A549 (cell line): ENCODE results near the gene ZDHHC11. TPM values are rescaled to one million over a fixed set of nuclear protein-coding genes. Genes with fewer than 3 reads are reported as not detected.

Experiments
- ATAC-seq, 2 experiments: fragments of 200-7000 bp in 1 of 2; fragments of >200 bp in 1 of 2; cut with Nextera tagmentation in 1 of 2; cut with Tn5 transposase in 1 of 2; 3 replicates each; pipeline versions ENCODE4 v1.8.0 to v1.9.1; 2018 to 2020; ENCODE audit warnings: mild to moderate bottlenecking in 1 of 2, moderate library complexity in 1 of 2
- CTCF ChIA-PET: fragments of 300-600 bp; sonication (Branson Sonifier 250); formaldehyde crosslinking; extraction: SDS; loops from one replicate; lab custom pipeline; 2021; ENCODE audit warnings: antibody characterized with exemption, inconsistent platforms; lab: Yijun Ruan, JAX
- POLR2A ChIA-PET: fragments of 350-600 bp; formaldehyde crosslinking; extraction: SDS; loops from one replicate; lab custom pipeline; 2021; ENCODE audit warnings: antibody characterized with exemption, inconsistent platforms; lab: Yijun Ruan, JAX
- DNase-seq, 2 experiments: peaks; one replicate each; pipeline versions ENCODE4 v3.0.0 to v3.0.0-alpha.2; 2011 to 2016; ENCODE audit warnings: low read depth in 1 of 2, low spot score in 1 of 2
- FAIRE-seq: peaks from 2 replicates; lab custom pipeline; 2011; peaks lifted over from hg19 to GRCh38; lab: Jason Lieb, UNC
- H3K27ac ChIP-seq, 2 experiments: fragments of >200 bp; sonication (Bioruptor Twin); formaldehyde crosslinking; 3 replicates each; pipeline ENCODE4 v1.5.1; 2016 to 2017
- H3K4me1 ChIP-seq: fragments of >200 bp; sonication (Bioruptor Twin); formaldehyde crosslinking; 3 replicates; pipeline ENCODE4 v1.6.1; 2016
- H3K4me2 ChIP-seq: fragments of >200 bp; sonication (Bioruptor Twin); formaldehyde crosslinking; 3 replicates; pipeline ENCODE4 v1.6.1; 2016
- H3K4me3 ChIP-seq: fragments of >200 bp; sonication (Bioruptor Twin); formaldehyde crosslinking; 3 replicates; pipeline ENCODE4 v1.5.1; 2016
- H3K9me3 ChIP-seq: fragments of >200 bp; sonication (Bioruptor Twin); formaldehyde crosslinking; 3 replicates; pipeline ENCODE4 v1.6.1; 2016
- BHLHE40 ChIP-seq: IDR thresholded peaks from 2 replicates; pipeline ENCODE4 v1.6.1; 2012; ENCODE audit warnings: low read depth, low read length, inconsistent platforms
- CBX2 ChIP-seq: fragments of 200-600 bp; sonication (generic); IDR thresholded peaks from 2 replicates; pipeline ENCODE4 v1.6.1; 2016; ENCODE audit warnings: low read depth, mild to moderate bottlenecking, borderline replicate concordance
- CEBPB ChIP-seq, 2 experiments: fragments of >200 bp in 1 of 2; sonication (Bioruptor Twin) in 1 of 2; formaldehyde crosslinking in 1 of 2; IDR thresholded peaks; 2 replicates each; pipeline ENCODE4 v1.6.1; 2012 to 2016
- CHD4 ChIP-seq: fragments of 200-600 bp; sonication (generic); IDR thresholded peaks from 2 replicates; pipeline ENCODE4 v1.6.1; 2016; ENCODE audit warnings: antibody characterized with exemption, mild to moderate bottlenecking, borderline replicate concordance
- CTCF ChIP-seq: fragments of >200 bp; sonication (Bioruptor Twin); formaldehyde crosslinking; IDR thresholded peaks from 3 replicates; pipeline ENCODE4 v1.5.1; 2016
- EHF ChIP-seq: fragments of 250-450 bp; sonication (Bioruptor Pico); IDR thresholded peaks from 2 replicates; pipeline ENCODE4 v1.5.0; 2020; ENCODE audit warnings: mild to moderate bottlenecking
- EP300 ChIP-seq, 2 experiments: fragments of >200 bp; sonication (Bioruptor Twin); formaldehyde crosslinking; IDR thresholded peaks; 2 replicates in 1 of 2; 3 replicates in 1 of 2; pipeline ENCODE4 v1.6.1; 2016 to 2017
- FOSB ChIP-seq: fragments of 250-450 bp; sonication (Bioruptor Pico); IDR thresholded peaks from 2 replicates; pipeline ENCODE4 v1.5.0; 2020; ENCODE audit warnings: mild to moderate bottlenecking, moderate library complexity
- FOSL2 ChIP-seq, 2 experiments: fragments of 450-650 bp in 1 of 2; fragments of >200 bp in 1 of 2; sonication (Bioruptor Twin) in 1 of 2; formaldehyde crosslinking; IDR thresholded peaks; 2 replicates each; pipeline versions ENCODE4 v1.5.0 to v1.6.1; 2016 to 2020; ENCODE audit warnings: mild to moderate bottlenecking in 1 of 2, moderate library complexity in 1 of 2
- HEYL ChIP-seq: fragments of 250-450 bp; sonication (Bioruptor Pico); IDR thresholded peaks from 2 replicates; pipeline ENCODE4 v1.8.0; 2021; ENCODE audit warnings: mild to moderate bottlenecking, moderate library complexity
- HOXA7 ChIP-seq: fragments of 250-450 bp; sonication (Bioruptor Pico); IDR thresholded peaks from 2 replicates; pipeline ENCODE4 v1.5.0; 2020; ENCODE audit warnings: mild to moderate bottlenecking, moderate library complexity
- HOXB5 ChIP-seq: fragments of 250-450 bp; sonication (Bioruptor Pico); IDR thresholded peaks from 2 replicates; pipeline ENCODE4 v1.5.0; 2020; ENCODE audit warnings: mild to moderate bottlenecking, moderate library complexity
- KDM5A ChIP-seq: fragments of 200-600 bp; sonication (generic); IDR thresholded peaks from 2 replicates; pipeline ENCODE4 v1.6.1; 2016; ENCODE audit warnings: antibody characterized with exemption, mild to moderate bottlenecking
- MAX ChIP-seq: IDR thresholded peaks from 2 replicates; pipeline ENCODE4 v1.6.1; 2012
- MYC ChIP-seq: IDR thresholded peaks from 2 replicates; pipeline ENCODE4 v1.6.1; 2012; ENCODE audit warnings: mild to moderate bottlenecking, inconsistent platforms, low read length, improper control_type of control experiment, borderline replicate concordance
- NR3C1 ChIP-seq: fragments of >200 bp; sonication (Bioruptor Twin); formaldehyde crosslinking; IDR thresholded peaks from 3 replicates; pipeline ENCODE4 v1.6.1; 2017
- PBX3 ChIP-seq: IDR thresholded peaks from 2 replicates; pipeline ENCODE4 v1.6.1; 2012
- POLR2AphosphoS2 ChIP-seq: conservative IDR thresholded peaks from 2 replicates; pipeline ENCODE4 v1.6.1; 2012; ENCODE audit warnings: low read length, improper control_type of control experiment, inconsistent platforms
- REST ChIP-seq: fragments of 200-600 bp; sonication (generic); IDR thresholded peaks from 2 replicates; pipeline ENCODE4 v1.6.1; 2016; ENCODE audit warnings: antibody characterized with exemption, mild to moderate bottlenecking, moderate library complexity
- SMC3 ChIP-seq: fragments of >200 bp; sonication (Bioruptor Twin); formaldehyde crosslinking; IDR thresholded peaks from 3 replicates; pipeline ENCODE4 v1.6.1; 2018; ENCODE audit warnings: inconsistent platforms
- ZC3H11A ChIP-seq: fragments of 450-650 bp; IDR thresholded peaks from 2 replicates; pipeline ENCODE4 v1.6.1; 2014; ENCODE audit warnings: antibody characterized with exemption, mild to moderate bottlenecking
- ZNF302 ChIP-seq: fragments of 250-450 bp; sonication (Bioruptor Pico); IDR thresholded peaks from 2 replicates; pipeline ENCODE4 v1.9.0; 2021; ENCODE audit warnings: inconsistent platforms, mild to moderate bottlenecking, moderate library complexity
- whole genome bisulfite sequencing: methylation state at CpG from one replicate; pipeline ENCODE4 v1.1.6; 2017; ENCODE audit errors: missing lambda C conversion rate; 5-methylcytosine and 5-hydroxymethylcytosine counted together
- polyA plus RNA-seq, 4 experiments: library from polyadenylated mRNA; depleted of rRNA in 3 of 4; stranded (reverse); fragments of >200 nt; fragmentation: RNase III in 1 of 4; extraction: RNeasy Plus Mini Kit Qiagen cat#74134 plus additional on column Dnase treatment in 1 of 4; gene quantifications; 2 replicates in 3 of 4; 3 replicates in 1 of 4; pipeline ENCODE4 v1.2.3, GENCODE V29; 2011 to 2017

Gene ZDHHC11
- polyA plus RNA-seq, 2 of the 4 experiments (the other 2 are of a cell fraction), result 2.6 to 13.7 TPM

- TF ChIP-seq FOSL2 (IDR thresholded peaks at IDR 0.05), result no peak
- TF ChIP-seq FOSL2 (CRISPR knock-in tag; IDR thresholded peaks at IDR 0.05), result no peak
- TF ChIP-seq EHF (CRISPR knock-in tag), result no peak
- no peak for TF ChIP-seq NR3C1
- no peak for TF ChIP-seq MAX
- no peak for TF ChIP-seq HEYL
- no peak for TF ChIP-seq KDM5A
- TF ChIP-seq MYC, result no peak
- no peak for TF ChIP-seq CBX2
- TF ChIP-seq CEBPB (IDR thresholded peaks at IDR 0.05), result no peak
Observed at GRCh38 chr5:883475-884181, 32.8 kb upstream of the ZDHHC11 start (continued).

GRCh38 chr5:882253-883183 is 31.7 kb upstream of the ZDHHC11 start:
- WGBS, result 94% methylated on average over 33 of the region's 33 CpGs
- Histone ChIP-seq H3K4me3 (no peak overlapping the region), H3K4me2 (no peak overlapping the region), H3K27ac (no peak overlapping the region), H3K4me1 (no peaks in the 10 kb centered on the region), H3K9me3 (no peaks in the 10 kb centered on the region)
- no peak for FAIRE-seq
- TF ChIP-seq BHLHE40 (no peak), HEYL (no peak), EP300 (IDR thresholded peaks at IDR 0.05) (no peak), CBX2 (no peak), PBX3 (no peak), CTCF (no peak), CHD4 (no peak), FOSB (no peak), MAX (no peak), FOSL2 (IDR thresholded peaks at IDR 0.05) (no peak), FOSL2 (CRISPR knock-in tag; IDR thresholded peaks at IDR 0.05) (no peak), HOXA7 (no peak)
- ChIA-PET CTCF (interaction anchor here (1.2 kb wide), 1 partner anchor 19 kb away, joined by 3 read pairs; no protein-coding TSS in a partner anchor), POLR2A (no interaction called here)
- no peak for ATAC-seq
- no peak for DNase-seq

- ChIA-PET POLR2A (no interaction called here), CTCF (interaction anchor here (0.9 kb wide), 1 partner anchor 12 kb away, joined by 3 read pairs; no protein-coding TSS in a partner anchor)
- FAIRE-seq, result no peak
- TF ChIP-seq POLR2AphosphoS2, result no peak
- no peak for TF ChIP-seq EHF (CRISPR knock-in tag)
- no peak for TF ChIP-seq REST
- no peak for TF ChIP-seq ZNF302 (CRISPR knock-in tag)
- TF ChIP-seq ZC3H11A, result no peak
- TF ChIP-seq SMC3, result no peak
- TF ChIP-seq MYC, result no peak
- TF ChIP-seq HOXB5, result no peak
- TF ChIP-seq BHLHE40, result no peak
- no peak for TF ChIP-seq NR3C1
- no peak for TF ChIP-seq CEBPB (IDR thresholded peaks at IDR 0.05)
- Histone ChIP-seq H3K4me1 (no peaks in the 10 kb centered on the region), H3K9me3 (no peaks in the 10 kb centered on the region), H3K4me2 (no peak overlapping the region), H3K27ac (no peak overlapping the region), H3K4me3 (no peak overlapping the region)
- ATAC-seq, result no peak
- WGBS, result 94% methylated on average over 12 of the region's 12 CpGs
- DNase-seq, result no peak
Observed at GRCh38 chr5:881551-881935, 30.8 kb upstream of the ZDHHC11 start.
